GM19043 (cell line): ENCODE measurements around the gene VPREB1.
"Not testable (repeated sequence)": the region's sequence is repeated elsewhere in the genome, so short reads cannot be mapped to it uniquely, and the experiment has no call there.

Source experiments
- ATAC-seq: cut with Tn5 transposase; IDR thresholded peaks from one replicate; pipeline ENCODE4 v1.9.1; 2021; ENCODE audit warnings: low read depth; ENCODE audit not compliant: unreplicated experiment

Gene VPREB1

GRCh38 chr22:22245256-22245909, 797 bp downstream of the VPREB1 start:
- ATAC-seq = no peak

DNA sequence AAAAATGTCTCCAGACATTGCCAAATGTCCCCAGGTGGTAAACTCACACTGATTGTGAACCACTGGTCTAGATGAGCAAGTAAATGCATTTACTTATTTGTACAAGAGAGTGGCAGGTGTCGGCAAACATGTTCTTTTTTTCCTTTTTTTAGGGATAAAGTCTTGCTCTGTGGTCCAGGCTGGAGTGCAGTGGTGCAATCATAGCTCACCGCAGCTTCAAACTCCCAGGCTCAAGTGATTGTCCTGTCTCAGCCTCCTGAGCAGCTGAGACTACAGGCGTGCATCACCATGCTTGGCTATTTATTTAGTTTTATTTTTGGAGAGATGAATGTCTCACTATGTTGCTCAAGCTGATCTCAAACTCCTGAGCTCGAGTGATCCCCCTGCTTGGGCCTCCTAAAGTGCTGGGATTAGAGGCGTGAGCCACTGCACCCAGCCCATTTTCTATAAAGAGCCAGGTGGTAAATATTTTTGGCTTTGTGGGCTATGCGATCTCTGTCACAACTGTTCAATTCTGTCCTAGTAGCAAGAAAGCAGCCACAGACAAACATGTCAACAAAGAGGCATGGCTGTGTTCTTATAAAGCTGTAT, 1.4 kb downstream of the VPREB1 start:
- ATAC-seq = no peak

DNA sequence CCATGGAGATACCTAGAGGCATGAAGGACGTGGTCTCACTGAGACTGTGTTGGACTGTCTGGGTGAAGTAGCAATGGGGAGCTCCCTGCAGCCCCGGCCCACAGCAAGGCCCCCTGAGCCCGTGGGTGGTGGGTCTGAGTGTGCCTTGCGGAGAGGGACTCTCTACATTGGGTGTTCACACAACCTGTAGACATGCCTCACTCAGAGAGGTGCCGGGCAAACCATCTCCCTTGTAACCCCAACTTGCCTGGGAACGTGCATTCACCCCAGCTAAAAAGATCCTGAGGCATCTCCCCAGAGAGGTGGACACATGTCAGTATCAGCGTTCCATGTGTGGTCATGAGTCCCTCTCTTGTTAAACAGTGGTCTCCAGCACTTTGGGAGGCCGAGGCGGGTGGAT, 2.1 kb downstream of the VPREB1 start:
- no peak for ATAC-seq

- ATAC-seq = no peak
Measured at GRCh38 chr22:22248878-22249277, 4.3 kb downstream of the VPREB1 start.

DNA sequence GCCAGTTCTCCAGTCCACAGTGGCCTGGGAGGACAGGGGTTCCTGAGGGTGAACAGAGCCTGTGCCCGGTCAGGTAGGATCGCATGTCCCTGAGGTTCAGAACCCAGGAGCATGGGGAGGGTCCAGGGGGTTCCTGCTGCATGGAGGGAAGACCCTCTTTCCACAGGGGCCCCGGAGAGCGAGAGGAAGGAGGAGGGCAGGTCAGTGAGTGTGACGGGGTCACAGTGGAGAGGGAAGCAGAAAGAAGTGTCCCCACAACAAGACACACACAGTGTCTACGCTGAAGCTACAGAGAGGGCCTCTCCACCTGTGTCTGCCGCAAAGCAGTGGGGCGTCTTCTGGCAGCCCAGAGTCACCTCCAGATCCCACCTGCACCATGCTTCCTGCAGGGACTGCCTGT, 6.1 kb downstream of the VPREB1 start:
- not testable (repeated sequence) for ATAC-seq

DNA sequence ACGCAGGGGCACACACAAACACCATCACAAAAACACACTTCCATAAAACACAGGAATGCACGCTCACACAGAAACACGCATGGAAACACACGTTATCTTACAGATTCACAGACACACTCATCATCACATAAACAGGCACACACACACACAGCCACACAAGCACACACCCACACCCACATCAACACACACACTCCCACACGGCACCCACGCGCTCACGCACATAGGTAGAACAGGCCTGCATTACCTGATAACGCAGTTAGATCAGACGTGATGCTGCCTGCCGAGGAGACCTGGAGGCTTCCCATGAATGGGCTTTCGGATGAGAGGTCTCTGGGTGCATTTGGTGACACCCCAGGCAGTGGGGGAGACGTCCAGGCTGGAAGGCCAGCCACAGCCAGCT, 11.5 kb downstream of the VPREB1 start:
- ATAC-seq = not testable (repeated sequence)

- ATAC-seq = not testable (repeated sequence)
Measured at GRCh38 chr22:22258597-22259415, 14.2 kb downstream of the VPREB1 start.

GRCh38 chr22:22260169-22260568, 15.6 kb downstream of the VPREB1 start:
- ATAC-seq = not testable (repeated sequence)

DNA sequence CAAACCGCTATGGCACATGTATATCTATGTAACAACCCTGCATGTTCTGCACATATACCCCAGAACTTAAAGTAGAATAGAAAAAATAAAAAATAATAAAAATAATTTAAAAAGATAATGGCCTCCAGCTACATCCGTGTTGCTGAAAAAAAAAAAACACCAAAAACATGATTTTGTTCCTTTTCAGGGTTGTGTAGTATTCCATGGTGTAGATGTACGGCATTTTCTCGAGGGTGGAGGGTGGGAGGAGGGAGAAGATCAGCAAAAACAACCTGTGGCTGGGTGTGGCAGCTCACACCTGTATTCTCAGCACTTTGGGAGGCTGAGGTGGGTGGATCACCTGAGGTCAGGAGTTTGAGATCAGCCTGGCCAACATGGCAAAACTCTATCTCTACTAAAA, 16.0 kb downstream of the VPREB1 start:
- ATAC-seq = not testable (repeated sequence)

GRCh38 chr22:22262332-22263074, 17.9 kb downstream of the VPREB1 start:
- not testable (repeated sequence) for ATAC-seq

GRCh38 chr22:22263823-22264222, 19.2 kb downstream of the VPREB1 start:
- not testable (repeated sequence) for ATAC-seq

DNA sequence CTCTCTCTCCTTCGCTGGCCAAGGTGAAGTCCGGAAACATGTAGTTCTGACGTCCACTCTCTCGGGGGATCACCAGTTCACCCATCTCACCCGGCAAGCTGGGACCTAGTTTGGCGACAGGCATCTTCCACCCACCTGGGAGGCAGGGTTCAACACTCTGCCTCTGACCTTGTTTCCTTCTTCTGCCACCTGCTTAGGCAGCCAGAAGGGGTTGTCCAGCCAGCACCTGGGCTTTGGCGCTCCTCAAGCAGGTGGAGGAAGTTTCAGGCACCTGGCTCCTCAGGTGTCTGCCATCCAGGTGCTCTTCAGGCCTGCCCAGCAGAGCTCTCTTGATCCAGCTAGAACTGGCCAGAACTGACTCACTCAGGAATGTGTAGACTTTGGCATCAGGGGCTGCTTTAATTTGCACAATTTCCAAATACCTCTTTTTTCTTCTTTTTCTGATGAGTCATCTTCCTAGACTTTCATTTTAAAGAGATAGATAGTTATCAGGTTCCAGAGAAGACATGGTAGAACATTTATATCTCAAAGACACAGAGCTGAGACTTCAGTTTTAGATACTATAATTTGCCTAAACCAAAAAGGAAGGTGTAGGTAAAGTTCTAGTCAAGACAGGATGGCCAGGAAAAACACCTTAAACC, 25.6 kb downstream of the VPREB1 start:
- not testable (repeated sequence) for ATAC-seq

DNA sequence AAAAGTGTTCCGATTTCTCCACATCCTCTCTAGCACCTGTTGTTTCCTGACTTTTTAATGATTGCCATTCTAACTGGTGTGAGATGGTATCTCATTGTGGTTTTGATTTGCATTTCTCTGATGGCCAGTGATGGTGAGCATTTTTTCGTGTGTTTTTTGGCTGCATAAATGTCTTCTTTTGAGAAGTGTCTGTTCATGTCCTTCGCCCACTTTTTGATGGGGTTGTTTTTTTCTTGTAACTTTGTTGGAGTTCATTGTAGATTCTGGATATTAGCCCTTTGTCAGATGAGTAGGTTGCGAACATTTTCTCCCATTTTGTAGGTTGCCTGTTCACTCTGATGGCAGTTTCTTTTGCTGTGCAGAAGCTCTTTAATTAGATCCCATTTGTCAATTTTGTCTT, 32.8 kb downstream of the VPREB1 start:
- not testable (repeated sequence) for ATAC-seq

DNA sequence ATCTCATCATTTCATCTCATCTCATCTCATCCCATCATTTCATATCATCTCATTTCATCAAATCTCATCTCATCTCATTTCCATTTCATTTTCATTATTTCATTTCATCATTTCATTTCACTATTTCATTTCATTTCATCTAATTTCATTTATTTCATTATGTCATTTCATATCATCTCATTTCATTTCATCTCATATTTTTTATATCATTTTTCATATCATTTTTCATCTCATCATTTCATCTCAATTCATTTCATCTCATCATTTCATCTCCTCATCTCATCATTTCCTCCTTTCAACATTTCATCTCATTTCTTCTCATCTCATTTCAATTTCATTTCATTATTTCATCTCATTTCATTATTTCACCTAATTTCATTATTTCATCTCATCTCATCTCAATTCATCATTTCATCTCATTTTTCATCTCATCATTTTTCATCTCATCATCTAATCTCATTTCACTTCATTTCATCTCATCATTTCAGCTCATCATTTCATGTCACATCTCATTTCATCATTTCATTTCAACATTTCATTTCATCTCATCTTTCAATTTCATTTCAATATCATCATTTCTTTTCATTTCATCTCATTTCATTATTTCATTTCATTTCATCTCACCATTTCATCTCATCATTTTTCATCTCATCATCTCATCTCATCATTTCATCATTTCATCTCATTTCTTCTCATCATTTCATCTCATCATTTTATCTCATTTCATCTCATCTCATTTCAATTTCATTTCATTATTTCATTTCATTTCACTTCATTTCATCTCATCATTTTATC, 40.6 kb downstream of the VPREB1 start:
- not testable (repeated sequence) for ATAC-seq

GRCh38 chr22:22286390-22287105, 42.0 kb downstream of the VPREB1 start:
- not testable (repeated sequence) for ATAC-seq

DNA sequence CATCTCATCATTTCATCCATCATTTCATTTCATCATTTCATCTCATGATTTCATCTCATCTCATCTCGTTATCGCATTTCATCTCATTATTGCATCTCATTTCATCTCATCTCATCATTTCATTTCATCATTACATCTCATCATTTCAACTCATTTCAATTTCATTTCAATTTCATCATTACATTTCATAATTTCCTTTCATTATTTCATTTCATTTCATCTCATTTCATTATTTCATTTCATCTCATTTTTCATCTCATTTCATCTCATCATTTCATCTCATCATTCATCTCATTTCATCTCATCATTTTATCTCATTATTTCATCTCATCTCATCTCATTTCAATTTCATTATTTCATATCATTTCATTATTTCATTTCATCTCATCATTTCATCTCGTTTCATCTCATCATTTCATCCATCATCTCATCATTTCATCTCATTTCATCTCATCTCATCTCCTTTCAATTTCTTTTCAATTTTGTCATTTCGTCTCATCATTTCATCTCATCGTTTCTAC, 42.6 kb downstream of the VPREB1 start:
- not testable (repeated sequence) for ATAC-seq

DNA sequence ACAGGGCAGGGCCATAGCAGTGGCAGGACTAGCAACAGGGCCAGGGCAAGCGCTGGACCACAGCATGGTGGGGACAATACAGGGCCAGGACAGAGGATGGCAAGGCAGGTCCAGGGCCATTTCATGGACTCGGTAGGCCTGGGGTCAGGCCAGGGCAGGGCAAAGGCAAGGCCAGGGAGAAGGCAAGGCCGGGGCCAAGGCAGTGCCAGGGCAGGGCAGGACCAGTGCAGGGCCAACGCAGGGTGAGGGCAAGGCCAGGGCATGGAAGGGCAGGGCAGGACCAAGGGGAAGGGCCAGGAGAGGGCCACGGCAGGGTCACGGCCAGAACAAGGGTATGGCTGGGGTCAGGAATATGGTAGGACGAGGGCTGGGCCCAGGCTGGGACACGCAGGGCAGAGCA, 45.1 kb downstream of the VPREB1 start:
- not testable (repeated sequence) for ATAC-seq

GRCh38 chr22:22291129-22291806, 46.7 kb downstream of the VPREB1 start:
- ATAC-seq = not testable (repeated sequence)
